ENCODE measurements around the gene C1orf216.
"Not testable (repeated sequence)": the region's sequence is repeated elsewhere in the genome, so short reads cannot be mapped to it uniquely, and the experiment has no call there.

C1orf216 gene

DNA sequence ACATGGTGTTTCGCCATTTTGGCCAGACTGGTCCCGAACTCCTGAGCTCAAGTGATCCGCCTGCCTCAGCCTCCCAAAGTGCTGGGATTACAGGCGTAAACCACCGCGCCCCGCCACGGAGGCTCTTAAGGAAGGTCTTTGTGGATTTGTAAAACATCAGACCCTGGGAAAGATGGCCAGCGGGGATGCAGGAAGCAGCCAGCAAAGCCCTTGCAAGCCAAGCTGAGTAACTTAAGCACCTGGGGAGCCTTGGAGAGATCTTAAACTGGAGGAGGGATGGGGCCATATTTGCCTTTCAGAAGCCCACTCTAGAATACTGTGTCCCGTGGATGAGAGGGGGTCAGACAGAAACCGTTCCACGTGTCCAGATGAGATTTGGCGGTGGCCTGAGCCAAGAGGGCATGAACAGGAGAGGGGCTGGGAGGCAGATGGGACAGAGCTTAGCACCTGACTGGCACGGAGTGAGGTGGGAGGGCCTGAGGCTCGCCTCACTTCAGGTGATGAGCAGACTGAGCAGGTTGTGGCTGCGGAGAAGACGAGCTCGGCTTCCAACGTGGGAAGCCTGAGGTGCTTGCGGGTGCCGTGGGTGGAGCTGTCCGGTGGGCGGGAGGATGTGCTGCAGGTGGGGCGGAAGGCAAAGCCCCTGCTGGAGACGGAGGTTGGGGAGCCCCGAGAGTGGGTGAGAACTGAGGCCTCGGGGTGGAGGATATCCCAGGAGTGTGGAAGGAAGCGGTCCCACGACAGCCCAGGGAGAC, 11.7 kb downstream of the C1orf216 start:
- DNase-seq: no peak

DNA sequence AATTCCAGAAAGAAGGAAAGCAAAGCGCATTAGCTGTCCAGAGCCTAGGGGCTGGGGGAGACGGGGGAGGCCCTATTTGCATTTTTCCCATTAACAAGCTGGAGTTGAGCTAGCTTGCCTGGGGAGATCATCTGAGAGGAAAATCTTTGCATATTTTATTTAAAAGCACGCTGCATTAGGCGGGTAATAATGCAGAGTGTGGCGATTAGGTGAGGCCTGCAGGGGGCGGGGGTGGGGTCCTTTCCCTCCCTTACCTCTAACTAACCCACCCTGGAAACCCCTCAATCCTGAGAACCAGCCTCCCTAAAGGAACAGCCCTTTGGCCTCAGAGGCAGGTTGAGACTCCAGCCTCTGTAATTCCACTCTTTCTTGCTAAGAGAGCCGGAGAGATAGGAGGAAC, 16.2 kb downstream of the C1orf216 start:
- DNase-seq: no peak

DNA sequence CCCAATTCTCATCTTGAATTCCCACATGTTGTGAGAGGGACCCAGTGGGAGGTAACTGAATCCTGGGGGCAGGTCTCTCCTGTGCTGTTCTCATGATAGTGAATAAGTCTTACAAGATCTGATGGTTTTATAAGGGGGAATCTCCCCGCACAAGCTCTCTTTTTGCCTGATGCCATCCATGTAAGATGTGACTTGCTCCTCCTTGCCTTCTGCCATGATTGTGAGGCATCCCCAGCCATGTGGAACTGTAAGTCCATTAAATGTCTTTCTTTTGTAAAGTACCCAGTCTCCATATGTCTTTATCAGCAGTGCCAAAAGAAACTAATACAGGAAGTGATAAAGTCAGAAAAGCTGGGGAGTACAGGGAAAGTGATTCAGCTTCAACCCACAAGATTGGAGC, 19.5 kb downstream of the C1orf216 start:
- DNase-seq: not testable (repeated sequence)

DNA sequence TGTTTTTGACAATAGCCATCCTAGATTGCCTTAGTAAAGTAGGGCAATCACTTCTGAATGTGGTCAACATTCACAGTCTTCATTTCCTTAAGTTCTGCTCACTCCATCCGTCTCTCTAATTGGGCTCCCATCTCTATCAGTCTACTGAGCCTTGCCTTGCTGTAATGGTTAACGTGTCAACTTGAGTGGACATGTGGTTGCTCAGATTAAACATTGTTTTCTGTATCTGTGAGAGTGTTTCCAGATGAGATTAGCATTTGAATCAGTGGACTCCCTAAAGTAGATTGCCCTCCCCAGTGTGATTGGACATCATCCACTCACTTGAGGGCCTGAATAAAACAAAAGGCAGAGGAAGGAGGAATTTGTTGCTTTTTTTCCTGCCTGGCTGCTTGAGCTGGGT, 26.4 kb downstream of the C1orf216 start:
- no peak for DNase-seq

DNA sequence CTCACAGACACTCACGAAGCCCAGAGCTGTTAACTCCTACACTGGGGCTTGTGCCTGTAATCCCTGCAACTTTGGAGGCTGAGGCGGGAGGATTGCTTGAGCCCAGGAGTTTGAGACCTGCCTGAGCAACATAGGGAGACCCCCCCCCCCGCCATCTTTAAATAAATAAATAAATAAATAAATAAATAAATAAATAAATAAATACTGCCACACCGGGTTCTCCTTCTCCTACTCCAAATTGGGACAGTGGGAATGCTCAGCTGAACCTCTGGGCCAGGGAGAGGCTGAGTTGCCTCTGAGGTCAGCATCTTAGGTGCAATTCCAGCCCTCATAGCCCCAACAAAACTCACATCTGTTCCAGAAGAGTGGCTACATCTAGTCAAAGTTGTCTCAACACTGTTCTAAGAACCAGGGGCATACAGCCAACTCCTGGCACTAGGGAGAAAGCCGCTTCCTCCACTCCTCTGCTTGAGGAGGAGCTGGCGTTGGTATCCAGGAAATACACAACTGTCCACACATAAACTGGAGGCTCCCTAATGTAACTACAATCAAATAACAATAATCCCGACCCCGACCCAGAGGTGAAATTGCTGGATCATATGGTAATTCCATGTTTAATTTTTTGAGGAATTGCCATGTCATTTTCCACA, 27.0 kb downstream of the C1orf216 start:
- DNase-seq: no peak

DNA sequence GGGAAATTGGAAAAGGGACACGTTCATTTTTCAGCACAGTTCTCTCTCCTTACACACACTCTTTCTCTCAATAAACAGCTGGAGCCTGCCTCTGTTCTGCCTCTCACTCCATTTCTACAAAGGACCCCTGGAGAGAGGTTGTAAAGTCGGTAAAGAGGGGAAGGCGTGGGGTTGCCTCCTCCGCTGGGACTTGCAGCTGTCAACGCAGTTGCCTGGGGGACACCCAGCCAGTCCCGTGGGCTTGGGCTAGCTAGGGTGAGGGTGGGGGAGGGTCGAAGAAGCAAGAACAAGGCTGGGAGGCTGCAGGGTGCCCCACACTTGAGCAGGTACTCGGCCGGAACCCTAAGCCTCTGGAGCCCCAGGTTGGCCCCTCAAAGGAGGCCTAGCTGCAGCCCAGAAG, 27.6 kb downstream of the C1orf216 start:
- DNase-seq: peak; percentile 17

DNA sequence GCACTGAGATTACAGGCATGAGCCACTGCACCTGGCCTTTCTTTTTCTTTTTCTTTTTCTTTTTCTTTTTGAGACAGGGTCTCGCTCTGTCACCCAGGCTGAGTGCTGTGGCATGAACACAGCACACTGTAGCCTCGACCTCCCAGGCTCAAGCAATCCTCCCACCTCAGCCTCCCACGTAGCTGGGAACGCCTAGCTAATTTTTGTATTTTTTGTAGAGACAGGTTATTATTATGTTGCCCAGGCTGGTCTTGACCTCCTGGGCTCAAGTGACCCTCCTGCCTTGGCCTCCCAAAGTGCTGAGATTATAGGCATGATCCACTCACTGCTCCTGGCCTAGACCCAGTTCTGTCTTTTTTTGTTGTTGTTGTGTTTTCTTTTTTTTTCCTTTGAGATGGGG, 28.6 kb downstream of the C1orf216 start:
- not testable (repeated sequence) for DNase-seq

DNA sequence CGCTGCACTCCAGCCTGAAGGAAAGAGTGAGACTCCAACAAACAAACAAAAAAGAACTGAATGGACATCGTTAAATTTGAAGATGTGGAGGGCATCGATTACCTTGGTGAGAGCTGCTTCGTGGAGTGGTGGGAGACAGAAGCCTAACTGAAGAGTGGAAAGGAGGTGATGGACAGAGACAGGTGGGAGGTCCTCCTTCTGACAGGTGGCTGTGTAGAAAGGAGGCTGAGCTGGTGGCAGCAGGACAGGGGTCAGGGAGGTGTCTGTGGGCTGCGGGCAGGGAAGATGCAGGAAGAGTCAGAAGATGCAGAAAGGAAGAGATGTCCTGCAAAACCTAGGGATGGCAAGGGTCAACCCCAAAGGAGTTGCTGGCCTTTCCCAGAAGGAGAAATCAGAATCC, 30.5 kb downstream of the C1orf216 start:
- DNase-seq: no peak

DNA sequence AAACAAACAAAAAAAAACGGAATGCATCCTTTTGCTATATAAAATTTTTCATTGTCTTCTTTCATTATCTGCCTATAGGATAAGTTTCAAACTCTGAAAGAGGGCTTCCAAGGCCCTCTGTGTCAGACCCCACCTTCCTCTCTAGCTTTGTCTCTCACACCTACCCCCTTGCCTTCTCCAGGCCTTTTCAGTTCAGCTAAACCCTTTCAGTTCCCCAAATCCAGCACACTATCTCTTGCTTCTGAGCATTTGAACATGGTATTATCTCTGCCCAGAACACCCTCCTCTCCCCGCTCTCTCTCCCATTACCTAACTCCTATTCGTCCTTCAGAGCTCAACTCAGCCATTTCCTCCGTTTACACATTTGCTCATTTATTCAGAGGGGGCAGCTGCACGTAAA, 35.7 kb downstream of the C1orf216 start:
- no peak for DNase-seq

DNA sequence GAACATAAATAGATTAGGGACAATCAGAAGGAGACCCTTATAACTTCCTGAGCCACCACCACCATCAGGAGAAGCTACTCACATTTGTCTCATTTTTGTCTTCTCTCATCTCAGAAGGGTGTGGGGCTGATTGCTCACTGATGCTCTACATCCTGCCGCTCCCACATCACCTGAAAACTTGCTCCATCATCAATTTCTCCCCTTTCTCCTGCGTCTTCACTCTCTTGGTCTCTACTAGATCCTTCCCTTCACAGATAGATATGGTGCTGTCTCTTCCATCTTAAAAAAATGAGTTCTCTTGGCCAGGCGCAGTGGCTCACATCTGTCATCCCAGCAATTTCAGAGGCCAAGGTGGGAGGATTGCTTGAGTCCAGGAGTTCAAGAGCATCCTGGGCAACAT, 38.4 kb downstream of the C1orf216 start:
- DNase-seq: no peak

DNA sequence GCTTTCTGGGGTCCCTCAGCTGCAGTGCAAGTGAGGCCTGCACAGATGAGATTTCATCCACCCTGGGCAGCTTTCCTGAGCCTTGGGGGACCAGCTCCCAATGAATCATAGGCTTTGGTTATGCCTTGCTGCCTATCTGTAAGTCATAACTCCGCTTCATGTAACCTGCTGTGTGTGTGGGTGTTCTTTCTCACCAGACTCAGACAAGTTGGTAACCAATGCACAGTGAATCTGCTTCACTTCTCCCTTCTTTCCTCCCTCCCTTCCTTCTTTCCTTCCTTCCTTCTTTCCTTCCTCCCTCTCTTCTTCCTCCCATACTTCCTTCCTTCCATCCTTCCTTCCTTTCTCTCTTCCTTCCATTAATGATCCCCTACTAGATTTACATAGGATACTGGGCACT, 42.9 kb downstream of the C1orf216 start:
- no peak for DNase-seq

DNA sequence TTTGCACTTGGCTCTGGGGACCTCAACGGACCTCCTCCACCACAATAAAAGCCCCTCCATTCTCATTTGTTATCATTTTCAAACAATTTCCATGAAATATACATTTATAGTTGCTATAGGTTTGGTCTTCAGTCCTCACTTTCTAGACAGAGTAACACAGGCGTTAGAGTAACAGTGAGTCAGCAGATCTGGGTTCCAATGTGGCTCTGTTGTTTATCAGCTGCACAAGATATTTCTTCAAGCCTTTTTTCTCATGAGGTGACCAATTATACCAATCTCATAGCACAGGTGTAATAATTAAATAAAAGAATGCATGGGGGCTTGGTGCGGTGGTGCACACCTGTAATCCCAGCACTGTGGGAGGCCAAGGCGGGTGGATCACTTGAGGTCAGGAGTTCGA, 44.6 kb downstream of the C1orf216 start:
- no peak for DNase-seq

DNA sequence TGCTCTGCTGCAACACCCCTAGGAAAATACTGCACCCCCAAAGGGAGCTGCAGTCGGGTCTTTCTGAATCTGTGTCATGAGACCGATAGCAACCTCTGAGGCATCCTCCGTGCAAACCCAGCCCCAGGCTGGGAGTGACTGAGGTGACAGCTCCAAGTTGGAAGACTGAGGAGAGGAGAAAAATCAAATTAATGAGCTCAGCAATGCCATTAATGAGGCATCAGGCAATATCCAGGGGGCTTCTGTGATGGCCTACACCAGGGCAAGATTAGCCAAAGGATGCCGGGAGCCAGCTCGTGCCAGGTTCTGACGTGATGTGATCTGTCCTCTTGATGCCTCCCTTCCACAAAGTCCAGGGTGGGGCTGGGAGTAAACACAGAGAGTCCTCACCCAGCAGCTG, 46.6 kb downstream of the C1orf216 start:
- DNase-seq: no peak

DNA sequence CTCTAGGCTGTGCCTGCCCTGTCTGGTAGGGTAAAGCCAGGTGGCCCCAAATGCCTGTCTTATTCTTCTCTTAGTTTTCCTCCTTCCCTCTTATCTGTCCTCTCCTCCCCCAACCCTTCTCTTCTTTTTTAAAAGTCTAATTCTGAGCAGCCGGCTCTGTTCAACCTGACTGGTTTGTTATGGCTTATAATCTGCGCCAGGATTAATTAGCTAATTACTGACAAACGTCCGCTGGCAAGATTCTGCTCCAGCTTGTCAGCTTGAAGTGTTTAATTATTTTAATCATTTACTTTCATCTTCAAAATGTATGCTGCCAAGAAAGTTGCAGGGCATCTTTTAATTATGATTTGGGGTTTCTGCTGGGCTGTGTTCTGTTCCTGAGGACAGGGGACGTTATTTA, 50.2 kb downstream of the C1orf216 start:
- no peak for DNase-seq

DNA sequence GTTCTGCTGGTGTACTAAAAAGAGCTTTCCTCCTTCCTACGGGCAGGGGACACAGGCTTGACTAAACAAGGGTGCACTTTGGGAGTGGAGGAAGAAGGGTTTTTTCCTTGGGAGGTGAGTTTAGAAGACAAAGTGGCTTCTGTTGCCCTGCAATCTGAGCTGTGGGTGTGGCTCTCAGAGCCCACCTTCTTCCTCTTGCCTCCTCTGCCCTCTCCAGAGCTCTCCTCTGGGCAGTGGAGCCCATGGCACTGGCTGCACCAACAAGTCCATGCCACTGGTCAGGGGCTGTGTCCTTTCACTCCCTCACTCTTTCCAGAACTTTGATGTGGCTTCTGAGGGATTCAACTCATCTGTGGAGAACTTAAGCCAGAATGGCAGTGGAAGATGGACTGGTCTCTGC, 51.8 kb downstream of the C1orf216 start:
- DNase-seq: no peak

DNA sequence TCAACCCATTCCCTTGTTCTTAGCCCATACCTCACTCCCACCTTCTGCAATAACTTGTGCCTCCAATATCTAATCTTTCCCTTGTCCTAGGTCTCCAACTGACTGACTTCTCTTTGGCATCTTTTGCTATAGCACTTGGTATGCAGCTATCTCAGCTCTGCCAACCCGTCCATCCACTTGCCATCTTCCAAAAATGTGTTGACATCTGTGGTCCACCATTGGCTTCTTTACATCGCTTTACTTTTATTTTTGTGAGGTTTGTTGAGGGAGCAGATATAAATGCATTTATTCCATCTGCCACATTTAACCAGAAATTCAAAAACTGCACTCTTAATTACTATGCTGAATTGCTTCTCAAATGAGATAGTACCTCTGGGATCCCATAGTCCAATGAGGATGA, 52.5 kb downstream of the C1orf216 start:
- no peak for DNase-seq
